SU-DHL-6 (cell line): ENCODE results near the gene HIGD2B.
"Not testable (repeated sequence)": the region's sequence is repeated elsewhere in the genome, so short reads cannot be mapped to it uniquely, and the experiment has no call there.

Experiments used
- EZH2phosphoT487 ChIP-seq: fragments of 200-600 bp; sonication (generic), shearing (Covaris generic); conservative IDR thresholded peaks from 2 replicates; pipeline ENCODE4 v1.6.1; 2018; ENCODE audit warnings: mild to moderate bottlenecking, antibody characterized with exemption, low read length, moderate library complexity, mixed read lengths
- TF ChIP-seq, protein P1 (sequence below): fragments of 200-600 bp; sonication (generic); IDR thresholded peaks from one replicate; pipeline ENCODE4 v1.5.1; 2017; ENCODE audit warnings: antibody characterized with exemption, mild to moderate bottlenecking, low read length, moderate library complexity; ENCODE audit not compliant: insufficient read depth, poor library complexity, severe bottlenecking

DNA sequence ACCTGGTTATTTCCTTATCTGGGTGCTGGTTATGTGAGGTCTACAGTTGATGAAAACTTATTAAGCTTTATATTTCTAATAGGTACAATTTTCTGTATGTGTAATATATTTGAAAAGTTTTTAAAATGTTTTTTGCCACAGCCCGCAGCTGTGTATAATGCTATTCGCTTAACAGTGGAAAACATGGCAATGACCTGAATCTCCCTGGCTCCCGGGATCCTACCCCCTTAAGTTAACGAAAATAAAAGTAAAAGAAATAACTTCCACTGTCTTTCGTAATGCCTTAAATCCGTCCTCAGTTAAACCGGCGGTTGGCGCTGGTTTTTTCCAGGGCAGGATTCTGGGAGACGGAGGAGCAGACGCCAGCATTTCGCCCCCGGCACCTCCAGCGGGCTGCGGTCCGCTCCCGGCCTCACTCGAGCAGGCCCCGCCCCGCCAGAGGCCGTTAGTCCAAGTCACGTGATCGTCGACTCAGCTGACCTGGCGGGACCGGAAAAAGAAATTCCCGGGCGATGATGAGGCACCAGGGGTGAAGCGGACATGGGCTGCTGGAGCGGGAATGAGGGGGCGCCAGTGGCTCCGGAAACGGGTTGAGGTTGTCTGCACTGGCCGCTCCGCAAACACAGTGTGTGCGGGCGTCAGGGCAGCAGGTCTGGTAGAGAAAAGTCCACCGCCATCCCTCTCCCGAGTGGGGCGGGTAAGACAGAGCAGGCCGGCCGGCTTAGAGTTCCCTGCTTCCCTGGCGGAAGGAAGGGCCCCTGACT, 49.3 kb downstream of the HIGD2B start:
- TF ChIP-seq, protein P1, sequence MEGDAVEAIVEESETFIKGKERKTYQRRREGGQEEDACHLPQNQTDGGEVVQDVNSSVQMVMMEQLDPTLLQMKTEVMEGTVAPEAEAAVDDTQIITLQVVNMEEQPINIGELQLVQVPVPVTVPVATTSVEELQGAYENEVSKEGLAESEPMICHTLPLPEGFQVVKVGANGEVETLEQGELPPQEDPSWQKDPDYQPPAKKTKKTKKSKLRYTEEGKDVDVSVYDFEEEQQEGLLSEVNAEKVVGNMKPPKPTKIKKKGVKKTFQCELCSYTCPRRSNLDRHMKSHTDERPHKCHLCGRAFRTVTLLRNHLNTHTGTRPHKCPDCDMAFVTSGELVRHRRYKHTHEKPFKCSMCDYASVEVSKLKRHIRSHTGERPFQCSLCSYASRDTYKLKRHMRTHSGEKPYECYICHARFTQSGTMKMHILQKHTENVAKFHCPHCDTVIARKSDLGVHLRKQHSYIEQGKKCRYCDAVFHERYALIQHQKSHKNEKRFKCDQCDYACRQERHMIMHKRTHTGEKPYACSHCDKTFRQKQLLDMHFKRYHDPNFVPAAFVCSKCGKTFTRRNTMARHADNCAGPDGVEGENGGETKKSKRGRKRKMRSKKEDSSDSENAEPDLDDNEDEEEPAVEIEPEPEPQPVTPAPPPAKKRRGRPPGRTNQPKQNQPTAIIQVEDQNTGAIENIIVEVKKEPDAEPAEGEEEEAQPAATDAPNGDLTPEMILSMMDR: not testable (repeated sequence)
- TF ChIP-seq EZH2phosphoT487: not testable (repeated sequence)
